MM.1S (cell line): ENCODE data around the gene CASR.

Experiments used
- CTCF ChIP-seq: fragments of 300-600 bp; sonication (generic); IDR thresholded peaks from 2 replicates; pipeline ENCODE4 v1.5.1; 2016; ENCODE audit warnings: antibody characterized with exemption, low read length, mixed read lengths
- EZH2phosphoT487 ChIP-seq: fragments of 300-600 bp; sonication (generic); IDR thresholded peaks from 2 replicates; pipeline ENCODE4 v1.6.1; 2018; ENCODE audit warnings: antibody characterized with exemption, low read length

- TF ChIP-seq EZH2phosphoT487 = no peak
- TF ChIP-seq CTCF = no peak
These were observed 87.9 kb downstream of the CASR start for GRCh38 chr3:122271246-122271898.
